ENCODE results near the gene NRL. TPM values are rescaled to one million over a fixed set of nuclear protein-coding genes. Genes with fewer than 3 reads are reported as not detected.

The NRL gene
- total and polyA plus RNA-seq, 9 of the 15 experiments (the other 6 are each of a cell fraction or from before 2014, with no cell fraction given): 0.07 to 2.7 (median 1.4) TPM; not detected in 1

DNA sequence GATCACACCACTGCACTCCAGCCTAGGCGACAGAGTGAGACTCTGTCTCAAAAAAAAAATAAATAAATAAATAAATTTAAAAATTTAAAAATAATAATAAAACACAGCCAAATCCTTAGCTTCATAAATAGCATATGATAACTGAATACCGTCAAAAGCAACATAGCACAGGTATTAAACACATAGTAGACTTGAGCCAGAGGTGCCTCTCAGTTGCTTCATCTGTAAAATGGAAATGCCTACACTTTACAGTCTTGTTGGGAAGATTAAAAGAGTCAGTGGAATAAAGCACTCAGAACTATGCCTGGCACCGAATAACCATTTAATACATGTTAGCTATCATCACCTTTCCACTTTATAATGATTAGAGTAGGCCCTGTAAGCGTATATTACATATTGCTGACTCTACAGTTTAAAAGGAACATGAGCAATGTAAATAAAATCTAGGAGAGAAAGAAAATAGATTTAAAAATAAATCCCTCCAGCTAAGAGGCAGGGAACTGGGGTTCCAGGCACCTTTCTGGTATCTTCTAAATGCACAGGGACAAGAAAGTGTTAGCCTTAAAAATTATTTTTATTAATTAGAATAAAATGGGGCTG, 8.0 kb downstream of the NRL start:
- peak; percentile 76 for TF ChIP-seq C11orf30 (IDR thresholded peaks at IDR 0.05; ENCODE audit: low read depth)
- TF ChIP-seq, protein P1, sequence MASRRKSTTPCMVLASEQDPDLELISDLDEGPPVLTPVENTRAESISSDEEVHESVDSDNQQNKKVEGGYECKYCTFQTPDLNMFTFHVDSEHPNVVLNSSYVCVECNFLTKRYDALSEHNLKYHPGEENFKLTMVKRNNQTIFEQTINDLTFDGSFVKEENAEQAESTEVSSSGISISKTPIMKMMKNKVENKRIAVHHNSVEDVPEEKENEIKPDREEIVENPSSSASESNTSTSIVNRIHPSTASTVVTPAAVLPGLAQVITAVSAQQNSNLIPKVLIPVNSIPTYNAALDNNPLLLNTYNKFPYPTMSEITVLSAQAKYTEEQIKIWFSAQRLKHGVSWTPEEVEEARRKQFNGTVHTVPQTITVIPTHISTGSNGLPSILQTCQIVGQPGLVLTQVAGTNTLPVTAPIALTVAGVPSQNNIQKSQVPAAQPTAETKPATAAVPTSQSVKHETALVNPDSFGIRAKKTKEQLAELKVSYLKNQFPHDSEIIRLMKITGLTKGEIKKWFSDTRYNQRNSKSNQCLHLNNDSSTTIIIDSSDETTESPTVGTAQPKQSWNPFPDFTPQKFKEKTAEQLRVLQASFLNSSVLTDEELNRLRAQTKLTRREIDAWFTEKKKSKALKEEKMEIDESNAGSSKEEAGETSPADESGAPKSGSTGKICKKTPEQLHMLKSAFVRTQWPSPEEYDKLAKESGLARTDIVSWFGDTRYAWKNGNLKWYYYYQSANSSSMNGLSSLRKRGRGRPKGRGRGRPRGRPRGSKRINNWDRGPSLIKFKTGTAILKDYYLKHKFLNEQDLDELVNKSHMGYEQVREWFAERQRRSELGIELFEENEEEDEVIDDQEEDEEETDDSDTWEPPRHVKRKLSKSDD (conservative IDR thresholded peaks at IDR 0.05; ENCODE audit: low read length): no peak
- peak; percentile 61; the same call in 1 of the 2 replicates for TF ChIP-seq MAFK (IDR thresholded peaks at IDR 0.05; ENCODE audit: low read length)
- TF ChIP-seq MAFF (IDR thresholded peaks at IDR 0.05; ENCODE audit: low read length): peak; percentile 67; the same call in 1 of the 2 replicates
- TF ChIP-seq, protein P2, sequence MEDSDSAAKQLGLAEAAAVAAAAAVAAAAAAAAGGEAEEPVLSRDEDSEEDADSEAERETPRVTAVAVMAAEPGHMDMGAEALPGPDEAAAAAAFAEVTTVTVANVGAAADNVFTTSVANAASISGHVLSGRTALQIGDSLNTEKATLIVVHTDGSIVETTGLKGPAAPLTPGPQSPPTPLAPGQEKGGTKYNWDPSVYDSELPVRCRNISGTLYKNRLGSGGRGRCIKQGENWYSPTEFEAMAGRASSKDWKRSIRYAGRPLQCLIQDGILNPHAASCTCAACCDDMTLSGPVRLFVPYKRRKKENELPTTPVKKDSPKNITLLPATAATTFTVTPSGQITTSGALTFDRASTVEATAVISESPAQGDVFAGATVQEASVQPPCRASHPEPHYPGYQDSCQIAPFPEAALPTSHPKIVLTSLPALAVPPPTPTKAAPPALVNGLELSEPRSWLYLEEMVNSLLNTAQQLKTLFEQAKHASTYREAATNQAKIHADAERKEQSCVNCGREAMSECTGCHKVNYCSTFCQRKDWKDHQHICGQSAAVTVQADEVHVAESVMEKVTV (CRISPR knock-in tag; IDR thresholded peaks at IDR 0.05): no peak
- TF ChIP-seq, protein P3, sequence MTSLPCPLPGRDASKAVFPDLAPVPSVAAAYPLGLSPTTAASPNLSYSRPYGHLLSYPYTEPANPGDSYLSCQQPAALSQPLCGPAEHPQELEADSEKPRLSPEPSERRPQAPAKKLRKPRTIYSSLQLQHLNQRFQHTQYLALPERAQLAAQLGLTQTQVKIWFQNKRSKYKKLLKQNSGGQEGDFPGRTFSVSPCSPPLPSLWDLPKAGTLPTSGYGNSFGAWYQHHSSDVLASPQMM (CRISPR knock-in tag; IDR thresholded peaks at IDR 0.05): no peak
- TF ChIP-seq ZNF316 (IDR thresholded peaks at IDR 0.05): peak; percentile 88
- peak; percentile 60 for TF ChIP-seq MAFG (tag; conservative IDR thresholded peaks at IDR 0.05)
- TF ChIP-seq ZFP36 (IDR thresholded peaks at IDR 0.05; ENCODE audit: low read depth, low read length, partially characterized antibody): no peak
- no peak for TF ChIP-seq TAF7 (tag; IDR thresholded peaks at IDR 0.05)
- no peak for TF ChIP-seq MED1 (CRISPR knock-in tag; IDR thresholded peaks at IDR 0.05; ENCODE audit: borderline replicate concordance)
- no peak for TF ChIP-seq ZNF41 (CRISPR knock-in tag; conservative IDR thresholded peaks at IDR 0.05)
- Histone ChIP-seq H3K9me1 (ENCODE audit: control insufficient read depth, insufficient read depth, low read length) (no peaks in the 10 kb centered on the region), H3K79me2 (ENCODE audit: control insufficient read depth, insufficient read depth, low read length) (no peaks in the 10 kb centered on the region), H3K27me3 (ENCODE audit: control insufficient read depth in 2 of 2, insufficient read depth in 2 of 2, low read length in 2 of 2) (no peaks in the 10 kb centered on the region), H3K4me1 (replicated peaks in 1 of 2; ENCODE audit: control insufficient read depth in 2 of 2, insufficient read depth in 2 of 2, low read length in 2 of 2) (peaks cover 0 to 3% of the 10 kb centered on the region in 2 experiments; a peak in 2 of 5 replicates), H3K4me3 (no peak overlapping the region), H3K36me3 (ENCODE audit: control insufficient read depth, insufficient read depth, low read length) (peaks cover 19% of the 10 kb centered on the region; the same call in 2 of the 3 replicates), H2AFZ (ENCODE audit: low read depth, low read length) (no peak overlapping the region), H3K9ac (ENCODE audit: insufficient read depth in 1 of 2, low read depth in 2 of 2, low read length in 2 of 2) (no peak overlapping the region), H3K9me3 (replicated peaks; ENCODE audit: control insufficient read depth, insufficient read depth, low read depth, low read length) (no peaks in the 10 kb centered on the region; the same call in 1 of the 2 replicates), H4K20me1 (replicated peaks; ENCODE audit: control insufficient read depth, insufficient read depth, low read length) (no peaks in the 10 kb centered on the region), H3K27ac (ENCODE audit: extremely low read depth, low read depth, low read length) (no peak overlapping the region), H3K4me2 (ENCODE audit: insufficient read depth, low read length) (no peak overlapping the region)
- ChIA-PET POLR2A (interaction anchor here (0.6 to 4.8 kb wide), 4 partner anchors 11 to 1517 kb away, joined by 3 to 29 read pairs (median 8); partner anchors contain the start of gene PCK2), CTCF (ENCODE audit: low intra/inter-chr PET ratio) (no interaction called here)
- ATAC-seq: no peak
- 50% methylated on average over 4 of the region's 4 CpGs for WGBS (ENCODE audit: insufficient coverage, low coverage, missing lambda C conversion rate)
- intact Hi-C loops (cut with micrococcal nuclease) (loop anchor here (5.0 kb wide), 1 partner anchor 209 kb away; no protein-coding TSS in a partner anchor), in situ Hi-C loops (cut with MboI) (no loop called here)
- BruUV-seq (replicated peaks): no TSS peak
- no peak for FAIRE-seq
- DNase-seq (ENCODE audit: extremely low read depth in 1 of 4, low spot score in 3 of 4): no peak
